ENCODE measurements around the gene RBM23. TPM values are rescaled to one million over a fixed set of nuclear protein-coding genes. Genes with fewer than 3 reads are reported as not detected.

RBM23 gene
- total and polyA plus RNA-seq, 9 of the 15 experiments (the other 6 are each of a cell fraction or from before 2014, with no cell fraction given) = 46.0 to 102 (median 58.5) TPM

GRCh38 chr14:22929104-22929960 lies 10.4 kb upstream of the RBM23 start, which contains the start of gene PRMT5 (continued):
- TF ChIP-seq TFAP4 (CRISPR knock-in tag; IDR thresholded peaks at IDR 0.05; ENCODE audit: borderline replicate concordance) (peak; percentile 74; the same call in 1 of the 2 replicates), ZNF583 (CRISPR knock-in tag; IDR thresholded peaks at IDR 0.05) (peak; percentile 35; the same call in 1 of the 2 replicates), FOXM1 (IDR thresholded peaks at IDR 0.05; ENCODE audit: low read depth) (0 out of 2 replicates have a peak, but pooled peaks have one; percentile 20), FOXM1 (CRISPR knock-in tag; IDR thresholded peaks at IDR 0.05; ENCODE audit: low read depth) (0 out of 2 replicates have a peak, but pooled peaks have one; percentile 76), ZNF239 (CRISPR knock-in tag; IDR thresholded peaks at IDR 0.05) (no peak), BCLAF1 (IDR thresholded peaks at IDR 0.05; ENCODE audit: borderline replicate concordance in 1 of 2, control insufficient read depth in 1 of 2, low read depth in 2 of 2, low read length in 1 of 2) (no peak), ZKSCAN3 (CRISPR knock-in tag; IDR thresholded peaks at IDR 0.05) (no peak), SP1 (CRISPR knock-in tag; IDR thresholded peaks at IDR 0.05) (peak; percentile 85), SP2 (IDR thresholded peaks at IDR 0.05; ENCODE audit: extremely low read depth, low read depth, low read length, poor library complexity, severe bottlenecking) (peak; percentile 62), ZNF146 (CRISPR knock-in tag; IDR thresholded peaks at IDR 0.05; ENCODE audit: unreplicated experiment) (no peak), ZSCAN29 (IDR thresholded peaks at IDR 0.05) (peak; percentile 70; the same call in 1 of the 2 replicates), TCF15 (CRISPR knock-in tag; IDR thresholded peaks at IDR 0.05) (0 out of 2 replicates have a peak, but pooled peaks have one; percentile 24), ZNF274 (IDR thresholded peaks at IDR 0.05; ENCODE audit: borderline replicate concordance, low read depth, low read length) (no peak), GTF3C2 (IDR thresholded peaks at IDR 0.05; ENCODE audit: borderline replicate concordance, extremely low read depth, insufficient read length) (peak; percentile 91), MTF1 (CRISPR knock-in tag; IDR thresholded peaks at IDR 0.05; ENCODE audit: borderline replicate concordance) (no peak)
- TF ChIP-seq, protein P1, sequence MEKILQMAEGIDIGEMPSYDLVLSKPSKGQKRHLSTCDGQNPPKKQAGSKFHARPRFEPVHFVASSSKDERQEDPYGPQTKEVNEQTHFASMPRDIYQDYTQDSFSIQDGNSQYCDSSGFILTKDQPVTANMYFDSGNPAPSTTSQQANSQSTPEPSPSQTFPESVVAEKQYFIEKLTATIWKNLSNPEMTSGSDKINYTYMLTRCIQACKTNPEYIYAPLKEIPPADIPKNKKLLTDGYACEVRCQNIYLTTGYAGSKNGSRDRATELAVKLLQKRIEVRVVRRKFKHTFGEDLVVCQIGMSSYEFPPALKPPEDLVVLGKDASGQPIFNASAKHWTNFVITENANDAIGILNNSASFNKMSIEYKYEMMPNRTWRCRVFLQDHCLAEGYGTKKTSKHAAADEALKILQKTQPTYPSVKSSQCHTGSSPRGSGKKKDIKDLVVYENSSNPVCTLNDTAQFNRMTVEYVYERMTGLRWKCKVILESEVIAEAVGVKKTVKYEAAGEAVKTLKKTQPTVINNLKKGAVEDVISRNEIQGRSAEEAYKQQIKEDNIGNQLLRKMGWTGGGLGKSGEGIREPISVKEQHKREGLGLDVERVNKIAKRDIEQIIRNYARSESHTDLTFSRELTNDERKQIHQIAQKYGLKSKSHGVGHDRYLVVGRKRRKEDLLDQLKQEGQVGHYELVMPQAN (IDR thresholded peaks at IDR 0.05; ENCODE audit: borderline replicate concordance) = peak; percentile 97

Data from K562 (cell line).